HG02798 (cell line): ENCODE results near the gene BAIAP2L1.
"Not testable (repeated sequence)": the region's sequence is repeated elsewhere in the genome, so short reads cannot be mapped to it uniquely, and the experiment has no call there.

ENCODE experiments used
- ATAC-seq: cut with Tn5 transposase; IDR thresholded peaks from one replicate; pipeline ENCODE4 v1.9.1; 2021; ENCODE audit warnings: mild to moderate bottlenecking; ENCODE audit not compliant: unreplicated experiment, poor library complexity

BAIAP2L1 gene

DNA sequence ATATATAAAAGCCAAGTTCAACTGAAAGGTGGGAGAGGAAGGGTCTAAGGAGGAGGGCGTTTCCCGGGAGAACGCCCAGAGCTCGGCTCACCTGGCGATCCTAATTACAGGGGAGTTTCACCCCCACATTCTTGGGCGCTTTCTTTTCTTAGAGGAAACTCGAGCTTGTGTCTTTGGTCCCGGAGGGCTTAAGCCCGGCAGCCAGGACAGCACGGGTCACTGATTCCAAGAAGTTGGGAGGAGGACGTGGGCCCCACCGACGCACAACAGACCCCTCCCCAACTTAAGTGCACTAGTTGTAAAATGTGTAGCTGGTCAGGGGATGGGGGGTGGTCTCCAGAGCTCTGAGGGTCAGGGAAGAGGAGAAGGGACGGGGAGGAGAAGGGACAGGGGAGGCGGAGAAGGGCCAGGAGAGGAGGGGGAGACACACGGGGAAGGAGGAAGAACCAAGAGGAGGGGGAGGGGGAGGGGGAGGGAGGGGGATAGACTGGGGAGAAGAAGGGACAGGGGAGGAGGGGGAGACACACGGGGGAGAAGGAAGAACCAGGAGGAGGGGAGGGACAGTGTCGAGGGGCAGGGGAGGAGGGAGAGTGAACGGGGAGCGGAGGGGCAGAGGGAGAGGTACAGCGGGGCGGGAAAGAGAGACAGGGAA lies 874 bp downstream of the BAIAP2L1 start:
- ATAC-seq: no peak

GRCh38 chr7:98399462-98399861 lies 1.4 kb downstream of the BAIAP2L1 start:
- no peak for ATAC-seq

- no peak for ATAC-seq
Measured at GRCh38 chr7:98398567-98399372, 2.1 kb downstream of the BAIAP2L1 start.

DNA sequence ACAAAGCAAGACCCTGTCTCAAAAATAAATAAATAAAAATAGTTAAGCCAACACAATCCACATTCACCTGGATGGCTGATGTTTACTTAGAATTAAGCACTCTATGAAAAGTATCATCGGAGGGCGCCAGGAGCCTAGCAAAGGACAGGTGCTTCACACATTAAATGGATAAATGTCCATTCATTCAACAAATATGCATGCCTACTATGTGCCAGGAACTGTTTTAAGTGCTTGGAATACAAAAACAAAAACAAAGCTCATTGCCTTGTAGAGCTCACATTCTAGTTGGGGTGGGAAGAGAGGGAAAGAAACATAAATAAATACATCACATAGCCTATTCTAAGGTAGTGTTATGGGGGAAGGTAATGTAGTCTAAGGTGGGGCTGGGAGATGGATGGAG lies 4.1 kb downstream of the BAIAP2L1 start:
- ATAC-seq: no peak

- no peak for ATAC-seq
Measured at GRCh38 chr7:98395951-98396350, 4.9 kb downstream of the BAIAP2L1 start.

- ATAC-seq: no peak
Measured at GRCh38 chr7:98395481-98395880, 5.4 kb downstream of the BAIAP2L1 start.

GRCh38 chr7:98394377-98394836 lies 6.5 kb downstream of the BAIAP2L1 start:
- ATAC-seq: no peak

DNA sequence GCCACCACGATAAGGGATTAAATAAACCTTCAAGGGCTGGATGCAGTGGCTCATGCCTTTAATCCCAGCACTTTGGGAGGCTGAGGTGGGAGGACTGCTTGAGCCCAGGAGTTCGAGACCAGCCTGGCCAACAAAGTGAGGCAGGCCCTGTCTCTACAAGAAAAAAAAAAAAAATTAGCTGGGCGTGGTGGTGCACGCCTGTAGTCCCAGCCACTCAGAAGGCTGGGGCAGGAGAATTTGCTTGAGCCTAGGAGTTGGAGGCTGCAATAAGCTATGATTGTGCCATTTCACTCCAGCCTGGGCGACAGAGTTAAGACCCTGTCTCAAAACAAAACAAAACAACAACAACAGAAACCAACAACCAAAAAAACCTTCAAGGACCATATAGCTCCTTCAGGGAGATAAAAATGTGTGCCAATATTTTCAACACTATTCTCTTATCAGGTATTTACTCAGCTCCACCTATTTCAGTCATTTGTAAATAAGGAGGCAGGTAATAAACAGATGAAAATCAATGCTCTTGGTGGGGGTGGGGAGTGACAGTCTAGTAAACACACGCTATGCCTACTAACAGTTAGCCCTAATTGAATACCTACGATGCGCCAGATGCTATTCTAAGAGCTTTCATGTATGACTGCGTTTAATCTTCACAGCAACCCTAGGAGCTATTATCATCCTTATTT lies 13.2 kb downstream of the BAIAP2L1 start:
- ATAC-seq: no peak

DNA sequence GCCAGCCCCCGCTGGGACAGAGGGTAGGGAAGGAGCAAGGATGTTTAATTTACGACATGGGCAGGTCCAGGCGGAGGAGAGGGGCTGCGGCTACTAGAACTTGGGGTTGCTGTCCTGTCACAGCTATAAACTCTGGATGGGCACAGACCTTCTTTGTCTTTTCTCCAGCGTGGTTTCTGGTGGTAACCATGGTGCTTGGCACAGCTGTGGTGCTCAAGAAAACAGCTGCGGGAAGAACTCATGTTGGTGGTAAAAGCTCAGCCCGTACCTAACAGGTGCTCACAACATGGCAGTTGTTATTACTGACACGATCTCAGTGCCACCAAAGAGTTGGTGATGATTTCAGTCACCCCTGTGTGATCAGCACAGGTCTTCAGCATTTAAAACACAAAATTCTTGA lies 13.8 kb downstream of the BAIAP2L1 start:
- no peak for ATAC-seq

DNA sequence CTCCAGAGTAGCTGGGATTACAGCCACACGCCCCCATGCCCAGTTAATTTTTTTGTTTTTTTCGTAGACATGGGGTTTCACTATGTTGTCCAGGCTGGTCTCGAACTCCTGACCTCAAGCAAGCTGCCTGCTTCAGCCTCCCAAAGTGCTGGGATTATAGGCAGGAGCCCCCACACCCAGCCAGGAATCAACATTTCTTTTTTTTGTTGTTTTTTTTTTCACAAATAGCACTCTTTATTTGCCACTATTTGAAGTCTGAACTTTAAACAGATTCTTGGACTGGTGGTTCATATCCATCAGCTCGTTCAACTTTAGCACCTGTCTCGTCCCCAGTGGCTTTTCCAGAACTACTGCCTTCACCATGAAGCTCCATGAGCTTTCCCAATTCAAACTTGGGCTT lies 15.4 kb downstream of the BAIAP2L1 start:
- ATAC-seq: not testable (repeated sequence)

DNA sequence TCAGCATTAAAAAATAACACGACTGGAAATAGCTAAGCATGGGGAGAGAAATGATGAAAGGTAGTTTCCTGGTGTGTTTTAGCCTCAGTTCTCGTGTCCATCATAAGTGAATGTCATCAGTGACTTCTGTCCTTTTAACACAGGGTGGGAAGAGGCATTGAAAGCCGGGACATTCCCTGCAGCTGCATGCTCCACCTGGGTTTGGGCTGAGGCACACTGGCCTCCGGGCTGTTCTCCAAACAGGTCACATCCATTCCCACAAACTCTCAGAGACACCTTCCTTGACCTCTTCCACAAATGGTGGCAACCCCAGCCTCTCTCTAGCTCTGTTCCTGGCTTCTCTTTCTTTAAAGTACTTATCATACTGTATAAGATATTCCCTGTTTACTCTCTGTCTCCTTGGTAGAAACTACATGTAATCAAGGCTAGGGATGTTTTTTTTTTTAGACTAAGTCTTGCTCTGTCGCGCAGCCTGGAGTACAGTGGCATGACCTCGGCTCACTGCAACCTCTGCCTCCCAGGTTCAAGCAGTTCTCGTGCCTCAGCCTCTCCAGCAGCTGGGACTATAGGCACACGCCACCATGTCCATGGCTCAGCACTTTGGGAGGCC lies 22.6 kb downstream of the BAIAP2L1 start:
- no peak for ATAC-seq

- ATAC-seq: no peak
Measured at GRCh38 chr7:98376711-98377110, 24.2 kb downstream of the BAIAP2L1 start.

GRCh38 chr7:98375664-98376063 lies 25.2 kb downstream of the BAIAP2L1 start:
- no peak for ATAC-seq

- ATAC-seq: no peak
Measured at GRCh38 chr7:98374285-98374680, 26.6 kb downstream of the BAIAP2L1 start.

DNA sequence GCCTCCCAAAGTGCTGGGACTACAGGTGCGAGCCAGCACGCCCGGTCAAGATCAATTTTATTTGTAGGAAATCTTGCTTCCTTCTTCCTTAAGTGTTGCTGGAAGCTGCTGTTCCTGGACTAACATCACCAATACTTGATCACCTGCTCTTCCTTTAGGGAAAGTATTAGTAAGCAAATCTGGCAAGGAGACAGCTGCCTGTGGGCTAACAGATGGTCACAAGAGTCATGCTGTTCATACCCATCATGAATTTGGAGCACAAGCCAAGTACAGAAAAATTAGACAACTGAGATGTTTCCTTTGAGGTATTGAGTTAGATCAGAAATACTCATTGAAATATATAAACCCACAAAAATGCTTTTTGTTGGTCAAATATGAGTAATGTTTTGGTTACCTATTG lies 27.9 kb downstream of the BAIAP2L1 start:
- no peak for ATAC-seq

GRCh38 chr7:98369726-98370125 lies 31.2 kb downstream of the BAIAP2L1 start:
- no peak for ATAC-seq

GRCh38 chr7:98368716-98369115 lies 32.2 kb downstream of the BAIAP2L1 start:
- ATAC-seq: no peak

DNA sequence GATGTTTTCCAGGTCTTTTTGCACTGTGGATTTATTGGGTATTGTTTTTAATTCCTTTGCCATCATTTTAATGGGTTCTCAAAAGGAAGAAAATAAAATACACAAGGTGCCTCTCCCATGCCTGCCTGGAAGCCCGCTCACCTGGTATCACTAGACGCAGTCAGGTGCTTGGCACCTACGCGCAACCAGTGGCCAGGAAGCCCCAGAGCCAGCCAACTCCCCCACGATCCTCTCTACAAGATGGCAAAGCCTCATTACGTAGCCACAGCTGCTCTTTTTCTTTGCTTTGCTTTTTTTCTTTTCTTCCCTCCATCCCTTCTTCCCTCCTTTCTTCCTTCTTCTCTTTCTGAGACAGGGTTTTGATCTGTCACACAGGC lies 34.3 kb downstream of the BAIAP2L1 start:
- no peak for ATAC-seq

DNA sequence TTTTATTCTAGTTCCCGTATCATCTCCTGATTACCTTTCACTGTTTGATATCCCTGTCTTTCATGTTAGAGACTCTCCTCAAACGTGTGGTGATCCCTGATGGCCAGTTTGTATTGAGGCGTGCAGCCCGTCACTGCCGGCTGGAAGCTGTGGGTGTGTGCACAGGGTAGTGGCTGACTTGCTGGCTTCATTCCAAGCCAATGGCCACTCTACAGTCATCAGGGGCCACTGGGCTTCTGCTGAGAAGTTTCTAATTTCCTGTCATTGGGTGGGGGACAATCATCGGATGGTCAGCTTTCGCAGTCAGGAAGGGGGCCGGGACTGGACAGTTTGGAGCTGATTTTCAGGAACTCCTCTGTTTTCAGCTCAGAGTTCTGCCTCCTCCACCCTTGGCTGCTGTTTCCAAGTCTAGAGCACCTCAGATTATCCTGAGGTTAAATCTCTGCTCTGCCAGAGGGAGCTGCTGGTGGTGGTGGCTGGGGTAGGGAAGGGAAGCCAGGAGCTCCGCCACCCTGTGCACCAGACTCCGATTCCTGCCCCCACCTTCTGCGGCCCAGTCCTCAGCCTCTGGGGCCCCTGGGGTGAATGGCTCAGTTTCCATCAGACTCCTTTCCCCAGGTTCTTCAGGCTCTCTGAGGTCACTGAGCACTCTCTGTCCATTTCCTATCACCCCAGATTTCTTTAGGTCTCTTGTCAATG lies 34.9 kb downstream of the BAIAP2L1 start:
- ATAC-seq: no peak

DNA sequence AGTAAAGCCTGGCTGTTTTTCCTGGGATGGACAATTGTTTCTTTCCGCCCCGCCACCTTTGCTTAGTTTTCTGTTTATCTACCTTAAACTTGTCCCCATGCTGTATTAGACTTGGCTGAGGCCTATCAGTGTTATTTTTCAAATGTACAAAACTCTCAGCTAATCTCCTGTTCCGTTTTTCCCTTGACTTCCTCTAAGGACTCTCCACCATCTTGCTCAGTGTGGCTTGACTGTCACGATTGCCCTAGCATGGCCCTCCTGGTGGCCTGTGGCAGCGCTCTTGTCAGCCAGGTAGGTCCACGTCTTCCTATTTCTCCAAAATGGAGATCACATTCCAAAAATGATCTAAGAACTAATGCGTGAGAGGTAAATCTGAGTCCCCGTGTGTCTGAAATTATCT lies 36.7 kb downstream of the BAIAP2L1 start:
- ATAC-seq: no peak
